Kidney (tissue), 14 donors: ENCODE data around the gene CAMK1D. TPM values are rescaled to one million over a fixed set of nuclear protein-coding genes. Genes with fewer than 3 reads are reported as not detected.
"Not testable (repeated sequence)": the region's sequence is repeated elsewhere in the genome, so short reads cannot be mapped to it uniquely, and the experiment has no call there.

ENCODE experiments used
- DNase-seq, 5 donors: peaks; one replicate each; pipeline ENCODE4 v3.0.0-alpha.2; 2013 to 2020
- FAIRE-seq: peaks from 2 replicates; lab custom pipeline; 2012; peaks lifted over from hg19 to GRCh38; lab: Jason Lieb, UNC
- H3K27ac ChIP-seq, 2 donors: one replicate each; pipeline ENCODE4 v1.7.0; 2013; ENCODE audit warnings: low read depth in 2 of 2, low read length in 2 of 2, inconsistent platforms in 1 of 2
- H3K27me3 ChIP-seq: one replicate; pipeline ENCODE4 v1.7.1; 2013; ENCODE audit warnings: low read length, inconsistent platforms; ENCODE audit not compliant: control insufficient read depth, insufficient read depth
- H3K36me3 ChIP-seq, 3 donors: one replicate each; pipeline versions ENCODE4 v1.7.0 to v1.7.1; 2013; ENCODE audit warnings: low read length in 3 of 3, control low read depth in 1 of 3, inconsistent platforms in 1 of 3; ENCODE audit not compliant: insufficient read depth in 3 of 3, control insufficient read depth in 2 of 3
- H3K4me1 ChIP-seq, 3 donors: one replicate each; pipeline versions ENCODE4 v1.7.0 to v1.7.1; 2013; ENCODE audit warnings: low read length in 3 of 3, inconsistent platforms in 1 of 3, low read depth in 1 of 3; ENCODE audit not compliant: control insufficient read depth in 2 of 3, insufficient read depth in 2 of 3
- H3K4me3 ChIP-seq, 3 donors: one replicate each; pipeline versions ENCODE4 v1.7.0 to v1.8.1; 2013; ENCODE audit warnings: low read length in 3 of 3, control low read depth in 1 of 3, inconsistent platforms in 1 of 3
- H3K9ac ChIP-seq, 3 donors: one replicate each; pipeline versions ENCODE4 v1.7.0 to v1.7.1; 2013; ENCODE audit warnings: low read length in 3 of 3, control low read depth in 1 of 3, inconsistent platforms in 1 of 3
- H3K9me3 ChIP-seq, 3 donors: one replicate each; pipeline versions ENCODE4 v1.7.0 to v1.7.1; 2013; ENCODE audit warnings: low read length in 3 of 3, control low read depth in 1 of 3, inconsistent platforms in 1 of 3; ENCODE audit not compliant: control insufficient read depth in 2 of 3, insufficient read depth in 1 of 3
- CTCF ChIP-seq: IDR thresholded peaks from 3 replicates; pipeline ENCODE4 v1.5.1; 2012; ENCODE audit warnings: mild to moderate bottlenecking, moderate library complexity, borderline replicate concordance; ENCODE audit not compliant: insufficient read depth; ENCODE audit errors: extremely low read depth
- intact Hi-C: fragments of 100-400 bp; cut with DNase I; formaldehyde crosslinking; loops from one replicate; pipeline ENCODE4 v1.11.1; 2022
- polyA plus RNA-seq: library from polyadenylated mRNA; stranded (reverse); fragments of 350-450 nt; fragmentation: Illumina TruSeq; extraction: RNeasy Lipid Tissue Mini Kit (QIAGEN cat#74804); gene quantifications from one replicate; pipeline ENCODE4 v1.2.3, GENCODE V29; 2014; ENCODE audit warnings: low read depth, low replicate concordance; ENCODE audit not compliant: insufficient read depth
- total RNA-seq: library from RNA; stranded (reverse); fragmentation: NEBNext Ultra II Directional; extraction: Animal tissue kit (Norgen Biotek cat#: 25700); gene quantifications from one replicate; pipeline ENCODE4 v1.2.1, GENCODE V29; 2021
- donor health status: control.
- donor health status: control.
- donor health status: control.
- donor health status: control.
- donor health status: control.
- donor health status: DM: yes; HTN: yes; CAD: no.
- donor health status: Normal renal cell carcinoma (clear cell type).

The CAMK1D gene
- total and polyA plus RNA-seq, 2 donors from 2014 or later: 1.1 to 13.7 TPM

GRCh38 chr10:12332572-12333379, 16.6 kb upstream of the CAMK1D start:
- no peak for TF ChIP-seq CTCF
- DNase-seq: no peak
- Histone ChIP-seq H3K9me3 (no peaks in the 10 kb centered on the region), H3K36me3 (no peaks in the 10 kb centered on the region), H3K9ac (no peak overlapping the region), H3K4me1 (peaks cover 0 to 2% (median 0%) of the 10 kb centered on the region in 3 donors), H3K4me3 (no peak overlapping the region), H3K27ac (no peak overlapping the region), H3K27me3 (no peaks in the 10 kb centered on the region)
- intact Hi-C loops: no loop called here
- no peak for FAIRE-seq

- no peak for FAIRE-seq
Measured at GRCh38 chr10:12333380-12334185, 15.8 kb upstream of the CAMK1D start.

GRCh38 chr10:12334186-12334530, 15.2 kb upstream of the CAMK1D start:
- intact Hi-C loops: no loop called here
- FAIRE-seq (no peak), DNase-seq (no peak)
- H3K4me3 ChIP-seq: no peak overlapping the region
- no peaks in the 10 kb centered on the region for H3K36me3 ChIP-seq
- no peaks in the 10 kb centered on the region for H3K27me3 ChIP-seq
- peaks cover 0 to 2% (median 0%) of the 10 kb centered on the region in 3 donors for H3K4me1 ChIP-seq
- no peak for TF ChIP-seq CTCF
- no peaks in the 10 kb centered on the region for H3K9me3 ChIP-seq
- H3K9ac ChIP-seq: no peak overlapping the region
- H3K27ac ChIP-seq: no peak overlapping the region

More at GRCh38 chr10:12333380-12334185, 15.8 kb upstream of the CAMK1D start:
- peak in 2 of 5 donors; percentile 42 to 78 for DNase-seq
- Histone ChIP-seq H3K9ac (no peak overlapping the region), H3K9me3 (no peaks in the 10 kb centered on the region), H3K36me3 (no peaks in the 10 kb centered on the region), H3K4me1 (peaks cover 0 to 2% (median 0%) of the 10 kb centered on the region in 3 donors), H3K4me3 (no peak overlapping the region), H3K27me3 (no peaks in the 10 kb centered on the region), H3K27ac (no peak overlapping the region)
- no peak for TF ChIP-seq CTCF
- intact Hi-C loops: no loop called here

- H3K4me1 ChIP-seq, H3K36me3 ChIP-seq, intact Hi-C loops, H3K9me3 ChIP-seq, H3K27ac ChIP-seq, H3K4me3 ChIP-seq, DNase-seq, H3K27me3 ChIP-seq, H3K9ac ChIP-seq, FAIRE-seq: not testable (repeated sequence)
Measured at GRCh38 chr10:12335169-12335568, 14.2 kb upstream of the CAMK1D start.
